Stimulated activated memory B cell treated with anti-CD40 and anti-IgM and Interleukin-4, amounts not matched to agents 10 μg/mL and 1 μg/mL and 100 μg/mL, for 72 hours (primary cell): ENCODE data around the gene SLC48A1.

Experiments used
- ATAC-seq: fragments of 150-1000 bp; cut with Tn5 transposase; 2 replicates; pipeline ENCODE4 v1.10.0; 2021
- H3K27ac Mint-ChIP-seq: one replicate; pipeline ENCODE4 v1.8.0; 2022; ENCODE audit warnings: mild to moderate bottlenecking, mixed read lengths
- H3K27me3 Mint-ChIP-seq: one replicate; pipeline ENCODE4 v1.8.0; 2022; ENCODE audit warnings: mixed read lengths
- H3K36me3 Mint-ChIP-seq: one replicate; pipeline ENCODE4 v1.8.0; 2022; ENCODE audit warnings: mixed read lengths
- H3K4me1 Mint-ChIP-seq: one replicate; pipeline ENCODE4 v1.8.0; 2022; ENCODE audit warnings: mixed read lengths
- H3K4me3 Mint-ChIP-seq: one replicate; pipeline ENCODE4 v1.8.0; 2022; ENCODE audit warnings: mild to moderate bottlenecking, moderate library complexity, mixed read lengths
- H3K9me3 Mint-ChIP-seq: one replicate; pipeline ENCODE4 v1.8.0; 2022; ENCODE audit warnings: mixed read lengths

SLC48A1 gene

DNA sequence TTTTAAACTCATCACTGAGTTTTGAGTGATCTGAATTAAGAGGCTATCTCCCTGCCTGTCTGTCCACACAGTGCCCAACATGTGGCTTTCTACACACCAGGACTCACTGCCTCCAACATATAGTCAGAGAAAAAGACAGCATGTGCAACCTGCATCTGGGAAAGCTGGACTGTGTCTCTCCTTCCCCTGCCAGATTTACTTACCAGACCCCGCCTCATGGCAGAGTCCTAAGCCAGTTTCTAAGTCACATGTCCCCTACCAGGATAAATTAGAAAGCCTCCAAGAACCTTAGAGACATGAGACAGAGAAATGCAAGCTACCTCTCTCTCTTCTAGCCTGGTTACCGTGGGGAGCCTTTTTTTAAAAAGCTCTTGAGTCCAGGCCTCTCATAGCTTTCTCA, 49.4 kb downstream of the SLC48A1 start:
- Mint-ChIP-seq H3K9me3 (no peaks in the 10 kb centered on the region), H3K4me3 (no peak overlapping the region), H3K4me1 (peaks cover 59% of the 10 kb centered on the region), H3K27ac (peak overlapping the region; percentile 85), H3K27me3 (no peaks in the 10 kb centered on the region), H3K36me3 (peaks cover 1% of the 10 kb centered on the region)
- ATAC-seq, result no peak

DNA sequence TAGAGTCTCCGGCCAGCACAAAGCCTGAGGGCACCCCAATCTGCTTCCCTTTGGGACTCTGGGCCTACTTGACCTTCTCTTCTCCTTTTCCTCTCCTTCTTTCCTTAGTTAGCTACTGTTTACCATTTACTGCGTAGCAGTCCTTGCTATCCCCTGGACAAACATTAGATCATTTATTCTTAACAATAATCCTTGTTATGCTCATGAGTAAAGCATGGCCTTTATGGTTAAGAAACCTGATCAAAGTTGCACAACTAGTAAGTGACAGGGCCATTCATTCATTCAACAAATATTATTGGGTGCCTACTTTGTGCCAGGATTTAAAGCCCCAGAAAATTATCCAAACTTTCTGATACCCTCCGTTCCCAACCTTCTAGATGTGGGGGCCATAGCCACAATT, 49.8 kb downstream of the SLC48A1 start:
- no peak overlapping the region for H3K4me3 Mint-ChIP-seq
- ATAC-seq, result no peak
- H3K27me3 Mint-ChIP-seq, result no peaks in the 10 kb centered on the region
- no peaks in the 10 kb centered on the region for H3K36me3 Mint-ChIP-seq
- peak overlapping the region; percentile 85 for H3K27ac Mint-ChIP-seq
- peaks cover 56% of the 10 kb centered on the region for H3K4me1 Mint-ChIP-seq
- H3K9me3 Mint-ChIP-seq, result no peaks in the 10 kb centered on the region

DNA sequence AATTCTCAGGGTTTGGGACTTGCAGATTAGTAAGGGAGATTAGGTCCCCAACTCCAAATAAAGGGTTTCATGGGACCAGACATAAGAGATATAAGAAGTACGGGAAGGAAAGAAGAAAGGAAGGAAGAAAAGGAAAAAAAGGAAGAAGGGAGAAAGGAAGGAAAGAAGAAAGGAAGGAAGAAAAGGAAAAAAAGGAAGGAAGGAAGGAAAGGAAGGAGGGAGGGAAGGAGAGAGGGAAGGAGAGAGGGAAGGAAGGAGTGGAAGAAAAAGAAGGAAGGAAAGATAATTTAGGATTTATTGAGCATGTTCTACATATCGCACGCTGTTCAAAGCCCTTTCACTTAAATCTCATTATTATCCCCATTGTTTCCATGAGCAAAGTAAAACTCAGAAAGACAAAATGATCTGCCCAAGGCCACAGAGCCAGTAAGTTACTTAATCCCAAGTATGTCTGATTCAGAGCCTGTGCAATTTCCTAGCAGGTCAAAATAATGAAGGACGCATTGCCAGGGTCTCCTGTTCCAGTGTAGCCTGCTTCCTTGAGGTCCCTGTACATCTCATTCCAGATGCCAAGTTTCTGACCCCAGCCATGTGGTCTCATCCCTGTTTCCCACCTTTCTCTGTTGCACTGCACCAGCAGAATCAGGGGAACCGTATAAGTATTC, 50.5 kb downstream of the SLC48A1 start:
- Mint-ChIP-seq H3K9me3 (no peaks in the 10 kb centered on the region), H3K27ac (peak overlapping the region; percentile 85), H3K4me3 (no peak overlapping the region), H3K27me3 (no peaks in the 10 kb centered on the region), H3K36me3 (no peaks in the 10 kb centered on the region), H3K4me1 (peaks cover 56% of the 10 kb centered on the region)
- ATAC-seq, result no peak

DNA sequence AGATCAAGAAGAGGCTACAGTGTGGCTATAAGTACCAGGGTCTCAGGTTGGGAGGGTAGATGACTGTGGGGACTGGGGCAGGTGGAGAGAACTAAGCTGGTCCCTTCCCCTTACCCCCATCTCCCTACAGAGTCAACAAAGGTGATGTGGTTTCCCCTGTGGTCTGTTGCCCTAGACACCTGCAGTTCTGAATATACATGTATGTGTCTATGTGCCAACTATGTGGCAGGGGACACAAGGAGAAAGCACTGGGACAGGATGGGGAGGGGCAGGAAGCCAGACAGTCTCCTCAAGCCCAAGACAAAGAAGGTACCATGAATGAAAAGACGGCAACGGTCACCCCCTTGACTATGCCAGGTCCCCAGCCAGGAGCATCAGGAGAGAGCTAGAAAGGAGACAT, 51.2 kb downstream of the SLC48A1 start:
- no peaks in the 10 kb centered on the region for H3K36me3 Mint-ChIP-seq

DNA sequence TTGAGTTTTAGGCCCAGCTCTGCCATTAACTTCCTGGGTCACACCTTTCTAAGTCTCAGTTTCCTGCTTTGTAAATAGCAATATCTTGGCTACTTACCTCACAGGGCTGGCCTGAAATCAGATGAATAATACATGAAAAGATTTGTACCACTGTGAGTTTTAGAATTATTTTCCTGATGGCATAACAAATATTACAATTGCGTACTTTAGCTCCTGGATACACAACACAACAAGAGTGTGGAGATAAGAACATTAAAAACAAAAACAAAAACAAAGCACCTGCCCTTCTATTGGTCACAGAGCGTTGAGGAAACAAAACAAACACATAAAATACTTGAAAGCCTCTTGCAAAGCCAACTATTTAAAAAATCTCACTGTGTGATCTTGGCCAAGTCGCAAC, 51.6 kb downstream of the SLC48A1 start:
- H3K4me1 Mint-ChIP-seq, result peaks cover 61% of the 10 kb centered on the region
- no peak for ATAC-seq
- H3K9me3 Mint-ChIP-seq, result no peaks in the 10 kb centered on the region
- H3K27ac Mint-ChIP-seq, result peak overlapping the region; percentile 85
- H3K27me3 Mint-ChIP-seq, result no peaks in the 10 kb centered on the region
- H3K4me3 Mint-ChIP-seq, result no peak overlapping the region
- H3K36me3 Mint-ChIP-seq, result no peaks in the 10 kb centered on the region

More for the DNA sequence above, 51.2 kb downstream of the SLC48A1 start:
- Mint-ChIP-seq H3K4me1 (peaks cover 58% of the 10 kb centered on the region), H3K4me3 (no peak overlapping the region), H3K27ac (peak overlapping the region; percentile 85), H3K9me3 (no peaks in the 10 kb centered on the region), H3K27me3 (no peaks in the 10 kb centered on the region)
- ATAC-seq, result no peak

DNA sequence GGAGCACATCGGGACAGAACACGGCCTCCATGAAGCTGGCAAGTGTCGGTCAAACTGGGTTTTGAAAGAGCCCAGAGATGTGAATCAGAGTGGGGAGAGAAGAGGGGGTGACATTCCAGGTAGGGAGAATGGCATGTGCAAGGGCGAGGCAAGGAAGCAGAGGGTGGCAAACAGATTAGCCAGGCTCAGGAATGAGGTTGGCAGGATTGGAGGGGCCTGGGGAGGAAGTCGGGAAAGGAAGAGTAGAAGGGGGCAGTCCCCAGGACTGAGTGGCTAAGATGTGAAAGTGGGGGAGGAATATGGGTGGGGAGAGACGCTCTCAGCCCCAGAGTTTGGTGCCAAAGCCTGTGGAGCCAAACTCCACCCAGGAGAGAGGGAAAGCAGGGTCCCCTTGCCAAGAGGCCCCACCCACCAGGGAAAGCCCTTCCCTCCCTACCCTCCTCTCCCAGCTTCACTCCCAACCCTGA, 52.2 kb downstream of the SLC48A1 start:
- no peak for ATAC-seq
- no peak overlapping the region for H3K4me3 Mint-ChIP-seq
- H3K9me3 Mint-ChIP-seq, result no peaks in the 10 kb centered on the region
- peak overlapping the region; percentile 85 for H3K27ac Mint-ChIP-seq
- H3K36me3 Mint-ChIP-seq, result no peaks in the 10 kb centered on the region
- H3K27me3 Mint-ChIP-seq, result no peaks in the 10 kb centered on the region
- peaks cover 59% of the 10 kb centered on the region for H3K4me1 Mint-ChIP-seq

DNA sequence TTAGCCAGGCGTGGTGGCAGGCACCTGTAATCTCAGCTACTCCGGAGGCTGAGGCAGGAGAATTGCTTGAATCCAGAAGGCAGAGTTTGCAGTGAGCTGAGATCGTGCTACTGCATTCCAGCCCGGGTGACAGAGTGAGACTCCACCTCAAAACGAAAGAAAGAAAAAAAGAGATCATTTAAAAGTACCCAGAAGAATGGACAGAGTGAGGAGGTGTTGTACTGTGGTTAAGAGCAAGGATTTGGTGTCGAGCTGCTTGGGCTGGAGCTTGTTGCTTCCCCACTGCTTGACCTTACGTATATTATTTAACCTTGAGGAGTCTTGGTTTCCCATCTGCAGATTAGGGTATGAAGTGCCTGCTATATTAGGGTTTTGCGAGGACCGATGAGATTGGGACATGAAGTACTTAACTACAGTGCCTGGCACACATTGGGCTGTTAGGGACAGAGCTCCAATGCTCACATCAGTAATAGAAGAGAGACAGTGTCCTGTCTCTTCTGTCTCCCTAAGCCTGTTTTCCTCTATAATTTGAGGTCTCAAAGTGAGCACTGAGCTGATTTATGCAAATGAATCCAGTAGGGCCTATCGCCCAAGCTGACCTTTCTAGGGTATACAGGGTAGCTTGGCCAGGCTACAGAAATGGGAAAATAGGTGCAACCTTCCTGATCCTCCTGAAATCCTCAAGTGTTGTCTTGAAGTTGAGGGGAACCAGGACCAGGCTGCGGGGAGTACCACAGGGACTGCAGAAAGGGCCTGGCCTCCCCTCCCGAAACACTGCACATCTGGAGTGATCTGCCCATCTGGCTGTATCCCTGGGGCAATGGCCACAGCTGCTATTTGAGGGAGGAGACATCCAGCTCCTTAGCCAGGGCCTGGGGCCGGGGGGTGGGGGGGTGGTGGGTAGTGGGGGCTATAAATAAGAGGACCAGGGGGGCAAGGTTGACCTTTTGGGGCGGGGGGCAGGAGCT, 55.3 kb downstream of the SLC48A1 start:
- H3K4me1 Mint-ChIP-seq, result peaks cover 68% of the 10 kb centered on the region
- no peaks in the 10 kb centered on the region for H3K27me3 Mint-ChIP-seq
- H3K36me3 Mint-ChIP-seq, result no peaks in the 10 kb centered on the region
- H3K4me3 Mint-ChIP-seq, result no peak overlapping the region
- H3K9me3 Mint-ChIP-seq, result no peaks in the 10 kb centered on the region
- peak overlapping the region; percentile 61 for H3K27ac Mint-ChIP-seq
- no peak for ATAC-seq

DNA sequence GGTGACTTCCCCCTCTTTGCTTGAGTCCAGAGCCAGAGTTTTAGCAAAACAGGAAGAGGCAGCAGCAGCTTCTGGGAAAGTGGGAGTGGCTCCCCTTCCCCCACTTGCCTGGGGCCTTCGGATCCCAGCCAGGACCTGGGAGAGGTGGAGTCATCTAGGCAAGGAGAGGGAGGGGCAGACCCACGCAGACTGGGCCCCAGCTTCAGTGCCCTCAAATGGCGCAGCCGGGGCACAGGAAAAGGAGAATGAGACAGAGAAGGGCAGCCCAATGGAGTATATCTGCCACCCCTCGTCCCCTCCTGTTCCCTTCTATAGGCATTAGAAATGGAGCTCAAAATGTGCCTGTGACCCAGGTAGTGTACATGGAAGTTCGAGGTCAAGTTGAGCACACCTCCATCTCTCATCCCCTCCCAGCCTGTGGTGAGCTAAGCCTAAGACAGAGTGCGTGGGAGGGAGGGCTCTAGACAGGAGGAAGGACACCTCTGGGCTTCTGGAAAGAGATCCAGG, 56.0 kb downstream of the SLC48A1 start:
- Mint-ChIP-seq H3K27ac (peak overlapping the region; percentile 61), H3K36me3 (no peaks in the 10 kb centered on the region), H3K9me3 (no peaks in the 10 kb centered on the region), H3K4me3 (no peak overlapping the region), H3K27me3 (no peaks in the 10 kb centered on the region), H3K4me1 (peaks cover 68% of the 10 kb centered on the region)
- no peak for ATAC-seq

DNA sequence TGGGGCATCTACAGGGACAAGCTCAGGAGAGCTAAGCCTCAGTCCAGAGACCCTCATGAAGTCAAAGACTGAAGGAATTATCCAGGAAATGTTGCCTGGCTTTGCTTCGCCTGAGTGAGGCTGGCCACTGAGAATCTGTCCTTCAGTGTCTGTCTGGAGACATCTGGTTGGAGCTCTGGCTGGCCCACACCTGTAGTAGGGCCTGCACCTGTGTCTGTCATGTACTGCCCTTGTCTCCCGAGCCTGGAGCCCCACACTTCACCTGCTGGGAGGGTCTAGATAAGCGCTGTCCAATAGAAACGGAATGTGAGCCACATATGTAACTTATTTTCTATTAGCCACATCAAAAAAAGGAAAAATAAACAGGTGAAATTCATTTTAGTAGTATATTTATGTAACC, 56.5 kb downstream of the SLC48A1 start:
- no peaks in the 10 kb centered on the region for H3K27me3 Mint-ChIP-seq
- H3K27ac Mint-ChIP-seq, result peak overlapping the region; percentile 61
- ATAC-seq, result no peak
- no peaks in the 10 kb centered on the region for H3K9me3 Mint-ChIP-seq
- H3K36me3 Mint-ChIP-seq, result no peaks in the 10 kb centered on the region
- no peak overlapping the region for H3K4me3 Mint-ChIP-seq
- peaks cover 68% of the 10 kb centered on the region for H3K4me1 Mint-ChIP-seq
